ENCODE results near the gene ZRANB2.

DNA sequence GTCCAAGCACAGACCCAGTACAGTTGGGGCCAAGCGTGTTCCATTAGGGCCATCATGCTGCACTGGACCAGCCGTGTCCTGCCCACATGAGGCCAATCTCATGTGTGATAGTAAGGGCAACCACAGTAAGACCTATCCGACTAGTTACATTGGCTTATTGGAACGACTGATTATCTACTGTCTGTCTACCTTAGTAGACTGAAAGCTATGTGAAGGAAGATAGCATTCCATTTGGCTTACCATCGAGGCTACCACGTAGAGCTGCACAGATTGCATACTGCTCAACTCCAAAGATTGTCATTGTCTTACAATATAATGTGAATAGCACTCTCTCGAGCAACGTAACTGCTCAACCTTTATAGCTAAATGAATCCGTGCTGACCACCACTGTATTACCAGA, 43.8 kb downstream of the ZRANB2 start:
- TF ChIP-seq CTCF (IDR thresholded peaks at IDR 0.05; ENCODE audit: low read depth, low read length) (no peak), POLR2A (IDR thresholded peaks at IDR 0.05; ENCODE audit: extremely low read depth, insufficient read length) (no peak)

All from NB4 (cell line).